Inferior parietal cortex (tissue), 1 donor: Measurements from ENCODE around the gene FFAR1.
A peak's percentile ranks its signal among the peaks of the same experiment; 100 is the strongest.
"Not testable (repeated sequence)": the region's sequence is repeated elsewhere in the genome, so short reads cannot be mapped to it uniquely, and the experiment has no call there.

Experiments
- DNase-seq: peaks from one replicate; pipeline ENCODE4 v3.0.0-alpha.2; 2016; ENCODE audit errors: extremely low spot score

Gene FFAR1

GRCh38 chr19:35341565-35342225 lies 6.0 kb upstream of the FFAR1 start:
- DNase-seq, result no peak

GRCh38 chr19:35342430-35342829 lies 5.3 kb upstream of the FFAR1 start:
- DNase-seq, result no peak

DNA sequence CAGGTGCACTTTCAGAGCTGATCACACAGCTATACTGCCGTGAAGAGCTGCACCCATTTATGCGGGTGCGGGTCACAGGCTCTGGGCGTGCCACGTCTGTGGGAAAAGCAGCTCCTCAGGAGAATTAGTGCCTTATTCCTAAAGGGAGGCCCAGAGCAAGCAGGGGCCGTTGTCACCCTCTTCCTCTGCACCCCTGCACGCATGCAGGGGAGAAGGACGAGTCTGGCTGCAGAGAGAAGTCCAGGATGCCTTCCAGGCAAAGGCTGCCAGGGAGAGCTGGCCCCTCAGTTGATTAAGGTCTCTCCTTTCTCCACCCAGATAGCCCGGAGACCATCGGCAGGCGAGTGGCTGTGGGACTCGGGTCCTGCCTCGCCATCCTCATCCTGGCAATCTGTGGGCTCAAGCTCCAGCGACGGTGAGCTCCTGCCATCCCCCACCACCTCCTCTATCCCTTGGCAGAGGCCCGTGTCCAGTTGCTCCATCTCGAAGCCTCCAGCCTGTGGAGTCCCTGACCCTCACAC lies 3.1 kb upstream of the FFAR1 start:
- DNase-seq, result no peak

- DNase-seq, result no peak
Measured at GRCh38 chr19:35345671-35346111, 2.0 kb upstream of the FFAR1 start.

DNA sequence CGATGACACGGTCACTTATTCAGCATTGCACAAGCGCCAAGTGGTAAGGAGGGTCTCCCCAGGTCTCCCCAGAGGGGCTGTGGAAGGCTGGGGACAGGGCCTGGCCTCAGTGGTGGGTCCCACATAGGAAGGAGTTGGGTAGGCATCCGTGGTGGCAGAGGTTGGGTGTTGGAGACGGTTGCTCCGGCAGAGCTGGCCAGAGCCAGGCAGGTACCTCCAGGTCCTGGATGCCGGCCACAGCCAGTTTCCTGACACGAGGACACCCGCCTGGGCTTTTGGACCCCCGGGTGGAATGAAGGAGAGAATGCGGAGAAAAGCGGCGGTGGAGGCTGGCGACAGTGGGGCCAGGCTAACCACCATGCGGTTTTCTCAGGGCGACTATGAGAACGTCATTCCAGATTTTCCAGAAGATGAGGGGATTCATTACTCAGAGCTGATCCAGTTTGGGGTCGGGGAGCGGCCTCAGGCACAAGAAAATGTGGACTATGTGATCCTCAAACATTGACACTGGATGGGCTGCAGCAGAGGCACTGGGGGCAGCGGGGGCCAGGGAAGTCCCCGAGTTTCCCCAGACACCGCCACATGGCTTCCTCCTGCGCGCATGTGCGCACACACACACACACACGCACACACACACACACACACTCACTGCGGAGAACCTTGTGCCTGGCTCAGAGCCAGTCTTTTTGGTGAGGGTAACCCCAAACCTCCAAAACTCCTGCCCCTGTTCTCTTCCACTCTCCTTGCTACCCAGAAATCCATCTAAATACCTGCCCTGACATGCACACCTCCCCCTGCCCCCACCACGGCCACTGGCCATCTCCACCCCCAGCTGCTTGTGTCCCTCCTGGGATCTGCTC lies 1.3 kb upstream of the FFAR1 start:
- no peak for DNase-seq

DNA sequence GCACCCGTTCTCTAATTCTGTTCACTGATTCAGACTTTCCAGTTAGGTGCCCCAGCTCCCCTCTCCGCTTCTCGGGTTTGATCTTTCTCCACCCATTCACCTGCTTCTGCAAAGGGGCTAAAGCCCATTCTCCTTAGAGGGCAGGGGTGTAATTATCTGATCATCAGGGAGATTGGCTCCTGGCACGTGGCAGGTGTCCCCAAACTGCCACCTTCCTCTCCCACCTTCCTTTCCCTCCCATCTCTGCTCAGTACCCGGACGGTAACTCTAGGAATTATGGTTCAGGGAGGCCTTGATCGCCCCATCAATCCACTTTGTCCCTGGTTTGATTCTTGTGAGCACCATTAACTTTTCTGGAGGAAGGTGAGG lies 212 bp downstream of the FFAR1 start:
- DNase-seq, result no peak

- no peak for DNase-seq
Measured at GRCh38 chr19:35348911-35349611, 1.4 kb downstream of the FFAR1 start.

- DNase-seq, result no peak
Measured at GRCh38 chr19:35349614-35350521, 2.2 kb downstream of the FFAR1 start.

- no peak for DNase-seq
Measured at GRCh38 chr19:35350591-35350990, 2.9 kb downstream of the FFAR1 start.

GRCh38 chr19:35351411-35352176 lies 3.9 kb downstream of the FFAR1 start:
- DNase-seq, result no peak

GRCh38 chr19:35352177-35352447 lies 4.4 kb downstream of the FFAR1 start:
- no peak for DNase-seq

DNA sequence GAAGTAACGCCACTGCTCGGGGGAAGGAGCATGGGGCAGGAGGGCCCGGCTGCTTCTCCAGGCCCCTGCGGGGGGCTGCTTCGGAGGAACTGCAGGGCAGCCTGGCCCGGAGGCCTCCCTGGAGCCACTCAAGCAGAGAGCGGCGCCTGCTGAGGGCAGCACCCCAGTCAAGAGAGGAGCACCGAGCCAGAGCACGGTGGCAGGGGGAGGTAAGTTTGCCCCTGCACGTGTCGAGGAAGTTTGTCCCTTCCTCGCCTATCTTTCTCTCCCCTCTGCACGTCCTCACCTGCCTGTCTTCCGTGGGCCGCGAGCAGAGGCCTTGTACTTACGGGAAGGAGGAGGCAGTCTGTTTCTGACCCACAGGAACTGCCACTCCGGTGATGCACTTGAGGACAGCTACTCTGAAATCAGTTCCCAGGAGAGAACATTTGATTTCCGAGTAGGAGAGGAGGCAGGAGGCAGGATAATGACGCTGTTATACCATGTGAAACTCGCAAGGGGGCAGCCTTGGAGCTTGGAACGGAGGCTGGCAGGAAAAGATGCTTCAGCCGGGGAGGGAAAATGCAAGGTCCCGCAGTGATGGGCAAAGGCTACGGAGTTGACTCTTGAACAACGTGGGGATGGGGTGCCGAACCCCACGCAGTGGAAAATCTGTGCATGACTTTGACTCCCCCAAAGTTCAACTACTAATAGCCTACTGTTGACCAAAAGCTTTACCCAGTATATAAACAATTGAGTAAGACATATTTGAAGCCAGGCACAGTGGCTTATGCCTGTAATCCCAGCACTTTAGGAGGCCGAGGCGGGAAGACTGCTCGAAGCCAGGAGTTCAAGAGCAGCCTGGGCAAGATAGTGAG lies 5.0 kb downstream of the FFAR1 start:
- DNase-seq, result peak; percentile 84

DNA sequence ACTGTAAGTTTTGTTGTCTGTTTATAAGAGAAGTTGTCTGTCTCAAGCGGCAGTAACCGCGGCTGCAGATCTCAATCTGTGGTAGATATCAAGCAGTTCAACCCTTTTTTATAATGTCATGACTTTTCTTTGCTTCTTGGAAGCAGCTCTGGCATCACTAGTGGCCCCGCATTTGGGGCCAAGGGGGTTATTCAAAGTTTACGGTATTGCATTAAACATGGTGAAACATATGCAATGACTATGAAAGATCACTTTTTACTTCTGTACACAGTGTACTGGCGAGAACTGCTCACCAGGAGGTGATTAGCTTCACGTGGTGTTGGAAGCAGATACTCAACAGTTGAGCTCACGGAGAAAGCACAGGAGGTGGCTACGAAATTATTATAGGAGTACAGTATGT lies 5.9 kb downstream of the FFAR1 start:
- no peak for DNase-seq

DNA sequence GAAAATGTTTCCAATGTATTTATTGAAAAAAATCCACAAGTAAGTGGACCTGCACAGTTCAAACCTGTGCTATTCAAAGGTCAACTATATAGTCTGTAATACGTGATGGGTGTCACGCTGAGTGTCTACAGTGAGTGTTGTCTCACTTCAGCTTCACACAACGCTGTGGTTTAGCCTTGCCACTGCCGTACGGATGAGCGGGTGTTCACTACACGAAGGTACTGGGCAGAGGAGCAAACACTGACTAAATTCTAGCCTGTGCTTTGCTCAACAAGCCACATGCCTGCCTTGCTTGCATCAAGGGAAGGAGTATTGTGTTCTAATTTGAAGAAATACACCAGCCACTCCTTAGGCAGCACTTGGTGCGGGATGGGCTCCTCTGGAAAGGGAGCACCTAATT lies 7.2 kb downstream of the FFAR1 start:
- DNase-seq, result no peak

DNA sequence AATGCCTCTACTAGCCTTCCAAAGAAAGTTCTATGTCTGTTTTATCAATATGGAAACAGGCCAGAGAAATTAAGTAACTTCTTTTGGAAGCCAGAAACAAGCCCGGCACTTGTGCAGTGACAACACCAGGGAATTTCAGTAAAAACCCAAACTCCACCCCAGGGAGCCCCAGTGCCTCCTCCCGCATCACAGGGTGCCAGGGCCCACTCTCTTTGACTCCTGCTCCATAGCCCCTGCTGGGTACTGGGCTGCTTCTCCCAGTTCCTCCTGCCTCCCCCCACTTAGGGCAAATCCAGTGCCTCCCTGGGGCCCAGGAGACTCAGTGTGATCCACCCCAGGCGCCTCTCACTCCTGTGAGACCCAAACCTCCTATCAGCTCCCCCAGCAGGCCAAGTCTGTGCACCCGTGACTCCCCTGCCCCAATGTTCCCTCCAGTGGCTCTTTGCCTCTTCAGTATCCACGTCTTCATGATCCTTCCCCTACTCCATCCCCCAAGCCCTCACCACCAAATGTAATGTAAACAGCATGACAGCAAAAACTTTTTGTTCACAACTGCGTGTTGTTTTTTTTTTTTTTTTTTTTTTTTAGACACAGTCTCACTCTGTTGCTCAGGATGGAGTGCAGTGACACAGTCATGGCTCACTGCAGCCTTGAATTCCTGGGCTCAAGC lies 8.2 kb downstream of the FFAR1 start:
- no peak for DNase-seq

- no peak for DNase-seq
Measured at GRCh38 chr19:35357867-35358573, 10.3 kb downstream of the FFAR1 start, which contains the start of gene FFAR3. Gene FFAR3 (plus strand): TSS chr19:35358460. CDS start chr19:35358891, 431 bp downstream.

DNA sequence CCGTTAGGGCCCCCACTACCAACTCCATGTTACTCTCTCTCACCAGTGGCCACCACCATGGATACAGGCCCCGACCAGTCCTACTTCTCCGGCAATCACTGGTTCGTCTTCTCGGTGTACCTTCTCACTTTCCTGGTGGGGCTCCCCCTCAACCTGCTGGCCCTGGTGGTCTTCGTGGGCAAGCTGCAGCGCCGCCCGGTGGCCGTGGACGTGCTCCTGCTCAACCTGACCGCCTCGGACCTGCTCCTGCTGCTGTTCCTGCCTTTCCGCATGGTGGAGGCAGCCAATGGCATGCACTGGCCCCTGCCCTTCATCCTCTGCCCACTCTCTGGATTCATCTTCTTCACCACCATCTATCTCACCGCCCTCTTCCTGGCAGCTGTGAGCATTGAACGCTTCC lies 11.1 kb downstream of the FFAR1 start:
- not testable (repeated sequence) for DNase-seq

DNA sequence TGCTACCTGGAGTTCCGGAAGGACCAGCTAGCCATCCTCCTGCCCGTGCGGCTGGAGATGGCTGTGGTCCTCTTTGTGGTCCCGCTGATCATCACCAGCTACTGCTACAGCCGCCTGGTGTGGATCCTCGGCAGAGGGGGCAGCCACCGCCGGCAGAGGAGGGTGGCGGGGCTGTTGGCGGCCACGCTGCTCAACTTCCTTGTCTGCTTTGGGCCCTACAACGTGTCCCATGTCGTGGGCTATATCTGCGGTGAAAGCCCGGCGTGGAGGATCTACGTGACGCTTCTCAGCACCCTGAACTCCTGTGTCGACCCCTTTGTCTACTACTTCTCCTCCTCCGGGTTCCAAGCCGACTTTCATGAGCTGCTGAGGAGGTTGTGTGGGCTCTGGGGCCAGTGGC lies 11.7 kb downstream of the FFAR1 start:
- not testable (repeated sequence) for DNase-seq

DNA sequence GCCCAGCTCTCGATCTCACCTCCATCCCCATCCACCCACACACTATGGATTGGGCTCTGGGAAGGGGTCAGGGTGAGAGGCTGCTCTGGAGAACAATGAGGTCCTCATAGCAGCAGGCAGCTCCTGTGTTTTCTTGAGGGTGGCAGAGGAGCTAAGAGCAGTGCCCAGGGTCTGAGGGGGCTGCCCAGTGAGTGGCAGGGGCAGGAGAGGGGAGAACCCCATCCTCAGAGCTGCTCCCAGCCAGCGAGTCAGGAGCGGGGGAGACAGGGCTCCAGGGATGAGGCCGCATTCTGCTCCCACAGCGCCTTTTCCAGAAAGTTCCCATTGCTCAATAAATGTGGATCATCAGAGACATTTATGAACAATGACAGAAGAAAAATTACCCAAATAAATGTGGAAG lies 12.4 kb downstream of the FFAR1 start:
- DNase-seq, result not testable (repeated sequence)
